ELF-1 (cell line): ENCODE data around the gene ACER1.
A peak's percentile ranks its signal among the peaks of the same experiment; 100 is the strongest.
"Not testable (repeated sequence)": the region's sequence is repeated elsewhere in the genome, so short reads cannot be mapped to it uniquely, and the experiment has no call there.

Experiments
- DNase-seq: peaks from one replicate; pipeline ENCODE4 v3.0.0-alpha.2; 2016; ENCODE audit warnings: low read depth, low spot score

Gene ACER1

GRCh38 chr19:6333439-6333838 lies at the start of gene ACER1:
ACER1 (minus strand) TSS chr19:6333612; CDS start chr19:6333551, 61 bp downstream.
- DNase-seq: peak; percentile 51

- no peak for DNase-seq
These were observed 49.8 kb upstream of the ACER1 start for GRCh38 chr19:6383188-6383587.

- no peak for DNase-seq
These were observed 47.8 kb upstream of the ACER1 start for GRCh38 chr19:6381030-6381750.

- DNase-seq: no peak
These were observed 46.3 kb upstream of the ACER1 start for GRCh38 chr19:6379744-6380143.

GRCh38 chr19:6378486-6378885 lies 45.1 kb upstream of the ACER1 start:
- DNase-seq: no peak

GRCh38 chr19:6378041-6378440 lies 44.6 kb upstream of the ACER1 start:
- peak; percentile 85 for DNase-seq

GRCh38 chr19:6376512-6377190 lies 43.2 kb upstream of the ACER1 start:
- DNase-seq: no peak

- no peak for DNase-seq
These were observed 42.1 kb upstream of the ACER1 start, which contains the start of gene PSPN for GRCh38 chr19:6375411-6376010. PSPN (minus strand) TSS chr19:6375933; CDS start chr19:6375849, 84 bp downstream.

- DNase-seq: no peak
These were observed 41.4 kb upstream of the ACER1 start for GRCh38 chr19:6374711-6375410.

GRCh38 chr19:6374161-6374709 lies 40.8 kb upstream of the ACER1 start:
- no peak for DNase-seq

- no peak for DNase-seq
These were observed 40.3 kb upstream of the ACER1 start for GRCh38 chr19:6373813-6374108.

GRCh38 chr19:6373096-6373812 lies 39.8 kb upstream of the ACER1 start:
- DNase-seq: peak; percentile 92

GRCh38 chr19:6372594-6373095 lies 39.2 kb upstream of the ACER1 start, which contains the start of gene ALKBH7:
ALKBH7 (plus strand) TSS chr19:6372794; CDS start chr19:6372821, 27 bp downstream.
- peak; percentile 99 for DNase-seq

GRCh38 chr19:6364353-6364752 lies 30.9 kb upstream of the ACER1 start:
- no peak for DNase-seq

GRCh38 chr19:6362351-6362801 lies 29.0 kb upstream of the ACER1 start:
- no peak for DNase-seq

- no peak for DNase-seq
These were observed 28.6 kb upstream of the ACER1 start for GRCh38 chr19:6362027-6362350.

- DNase-seq: not testable (repeated sequence)
These were observed 27.4 kb upstream of the ACER1 start for GRCh38 chr19:6360857-6361216.

GRCh38 chr19:6360445-6360844 lies 27.0 kb upstream of the ACER1 start:
- not testable (repeated sequence) for DNase-seq

- DNase-seq: no peak
These were observed 26.3 kb upstream of the ACER1 start for GRCh38 chr19:6359568-6360341.

- peak; percentile 47 for DNase-seq
These were observed 24.6 kb upstream of the ACER1 start for GRCh38 chr19:6358003-6358402.
